IPS-15b (cell line): ENCODE results near the gene RTL10.

ENCODE experiments used
- H3K27me3 ChIP-seq: one replicate; pipeline ENCODE4 v1.6.1; 2013; ENCODE audit warnings: low read length; ENCODE audit not compliant: control insufficient read depth, insufficient read depth
- H3K36me3 ChIP-seq: one replicate; pipeline ENCODE4 v1.6.1; 2013; ENCODE audit warnings: low read length; ENCODE audit not compliant: control insufficient read depth, insufficient read depth
- H3K4me1 ChIP-seq: one replicate; pipeline ENCODE4 v1.6.1; 2013; ENCODE audit warnings: mild to moderate bottlenecking, low read length; ENCODE audit not compliant: control insufficient read depth, insufficient read depth
- H3K4me3 ChIP-seq: one replicate; pipeline ENCODE4 v1.5.1; 2013; ENCODE audit warnings: low read depth, low read length
- H3K9ac ChIP-seq: one replicate; pipeline ENCODE4 v1.6.1; 2013; ENCODE audit warnings: low read depth, mild to moderate bottlenecking, low read length
- H3K9me3 ChIP-seq: one replicate; pipeline ENCODE4 v1.6.1; 2013; ENCODE audit warnings: mild to moderate bottlenecking, low read length; ENCODE audit not compliant: control insufficient read depth, insufficient read depth

Gene RTL10

DNA sequence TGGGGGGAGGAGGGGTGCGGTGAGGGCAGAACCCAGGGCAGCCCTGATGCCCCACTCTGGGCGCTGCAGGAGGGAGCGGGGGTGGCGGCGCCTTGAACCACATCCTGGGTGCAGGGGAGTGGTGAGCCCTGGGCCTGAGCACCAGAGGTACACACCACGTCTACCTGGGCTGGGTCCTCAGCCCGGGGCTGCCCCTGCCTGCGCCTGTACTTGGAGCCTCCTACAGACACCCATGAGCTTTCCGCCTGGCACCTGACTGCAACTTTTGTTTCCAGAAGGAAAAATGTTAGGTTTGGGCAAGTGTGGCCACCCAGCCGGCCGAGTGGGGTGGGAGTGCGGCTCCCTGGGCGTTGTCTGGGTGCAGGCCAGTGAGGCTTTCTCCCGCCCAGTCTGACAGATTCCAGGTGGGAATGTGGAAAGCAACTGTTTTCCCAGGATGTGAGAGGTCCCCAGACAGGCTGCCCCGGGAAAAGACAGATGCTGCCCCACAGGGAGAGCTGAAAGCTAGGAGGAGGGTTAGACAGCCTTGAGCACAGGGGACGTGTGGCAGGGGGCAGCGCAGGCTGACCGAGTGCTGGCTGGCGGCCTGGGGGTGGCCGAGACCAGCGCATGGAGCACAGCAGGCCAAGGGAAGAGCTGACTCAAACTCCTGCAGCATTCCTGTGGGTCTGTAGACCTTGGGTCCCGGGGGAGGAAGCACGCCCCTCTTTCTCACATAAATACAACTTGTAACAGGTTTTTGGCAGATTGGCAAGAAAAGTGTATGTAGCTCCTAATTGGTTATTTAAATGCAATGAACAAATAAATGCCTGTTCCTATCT, 44.1 kb downstream of the RTL10 start:
- Histone ChIP-seq H3K4me3 (no peak overlapping the region), H3K9ac (no peak overlapping the region), H3K36me3 (no peaks in the 10 kb centered on the region), H3K9me3 (no peaks in the 10 kb centered on the region), H3K27me3 (no peaks in the 10 kb centered on the region), H3K4me1 (no peaks in the 10 kb centered on the region)

DNA sequence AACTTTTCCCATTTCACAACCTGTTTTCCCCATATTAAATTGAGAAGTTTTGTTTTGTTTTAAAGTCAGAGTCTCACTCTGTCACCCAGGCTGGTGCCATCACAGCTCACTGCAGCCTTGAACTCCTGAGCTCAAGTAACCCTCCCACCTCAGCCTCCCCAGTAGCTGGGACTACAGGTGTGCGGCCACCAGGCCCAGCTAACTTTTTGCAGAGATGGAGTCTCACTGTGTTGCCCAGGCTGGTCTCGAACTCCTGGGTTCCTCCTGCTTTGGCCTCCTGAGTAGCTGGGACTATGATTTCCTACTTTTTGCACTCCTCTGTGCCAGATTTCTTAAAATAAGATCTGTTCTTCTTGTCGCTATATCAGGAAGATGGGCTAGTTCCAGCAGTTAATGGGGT, 44.9 kb downstream of the RTL10 start:
- Histone ChIP-seq H3K36me3 (no peaks in the 10 kb centered on the region), H3K9ac (no peak overlapping the region), H3K27me3 (no peaks in the 10 kb centered on the region), H3K9me3 (no peaks in the 10 kb centered on the region), H3K4me3 (no peak overlapping the region), H3K4me1 (no peaks in the 10 kb centered on the region)

DNA sequence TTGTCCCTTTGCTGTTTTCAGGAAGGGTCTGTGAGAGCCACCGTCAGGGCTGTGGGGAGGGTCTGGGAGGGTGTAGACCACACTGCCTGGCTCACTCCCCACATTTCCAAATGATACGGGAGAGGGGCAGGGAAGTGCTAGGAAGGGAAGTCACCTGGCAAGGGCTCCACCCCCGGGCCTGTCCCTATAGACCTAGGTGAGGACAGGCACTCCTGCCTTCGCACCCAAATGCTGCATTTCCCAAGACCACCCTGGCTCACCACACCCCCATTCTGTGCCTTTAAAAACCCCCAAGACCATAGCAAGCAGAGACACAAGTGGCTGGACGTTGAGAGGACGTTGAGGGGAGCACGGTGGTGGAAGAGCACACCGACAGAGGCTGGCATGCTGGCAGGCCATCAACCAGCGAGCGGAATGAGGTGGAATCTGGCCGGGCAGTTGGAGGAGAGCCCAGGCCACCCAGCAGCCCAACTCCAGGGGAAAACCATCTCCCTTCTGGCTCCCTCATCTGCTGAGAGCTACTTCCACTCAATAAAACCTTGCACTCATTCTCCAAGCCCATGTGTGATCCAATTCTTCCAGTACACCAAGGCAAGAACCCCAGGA, 45.7 kb downstream of the RTL10 start:
- Histone ChIP-seq H3K9ac (no peak overlapping the region), H3K4me3 (no peak overlapping the region)

DNA sequence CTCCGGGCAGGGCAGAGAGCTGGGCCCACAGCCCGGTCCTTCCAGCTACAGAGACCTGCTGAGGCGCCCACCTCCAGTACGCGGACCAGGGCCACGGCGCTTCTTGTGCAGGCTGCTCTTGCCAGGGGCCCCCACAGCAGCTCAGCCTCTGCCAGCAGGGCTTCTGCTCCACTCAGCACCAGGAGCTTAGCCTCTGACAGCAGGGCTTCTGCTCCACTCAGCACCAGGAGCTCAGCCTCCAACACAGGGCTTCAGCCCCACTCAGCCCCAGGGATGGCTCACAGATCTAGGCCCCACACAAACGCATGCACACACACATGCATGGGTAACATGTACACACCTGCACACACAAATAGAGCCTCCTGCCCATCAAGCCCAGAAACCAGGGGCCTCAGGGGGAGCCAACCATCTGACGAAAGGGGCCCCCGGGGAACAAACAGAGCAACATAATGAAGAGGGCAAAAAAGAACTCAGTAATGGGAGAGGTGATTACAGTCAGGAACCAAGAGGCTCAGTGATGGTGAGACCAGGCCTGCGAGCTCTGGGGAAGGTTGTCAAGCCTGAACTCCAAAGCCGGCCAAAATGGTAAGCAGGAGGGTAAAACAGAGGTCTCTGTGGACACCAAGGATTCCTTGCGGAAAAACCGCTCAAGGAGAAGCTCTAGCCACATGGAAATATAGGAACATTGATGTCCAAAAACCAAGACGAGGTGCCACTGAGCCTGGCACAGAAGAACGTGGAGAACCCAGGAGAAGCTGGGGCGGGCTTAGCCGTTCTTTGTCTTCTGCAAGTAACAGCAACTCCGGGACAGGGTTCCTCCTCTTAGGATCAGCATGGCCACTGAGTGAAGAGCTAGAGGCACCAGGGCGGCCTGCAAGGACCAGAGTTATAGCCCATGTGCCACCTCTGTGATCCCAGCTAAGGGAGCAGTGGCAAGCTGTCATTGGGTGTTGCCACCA, 46.5 kb downstream of the RTL10 start:
- no peaks in the 10 kb centered on the region for H3K4me1 ChIP-seq
- no peaks in the 10 kb centered on the region for H3K36me3 ChIP-seq
- no peaks in the 10 kb centered on the region for H3K27me3 ChIP-seq
- no peak overlapping the region for H3K4me3 ChIP-seq
- no peaks in the 10 kb centered on the region for H3K9me3 ChIP-seq
- no peak overlapping the region for H3K9ac ChIP-seq

More for the DNA sequence above, 45.7 kb downstream of the RTL10 start:
- Histone ChIP-seq H3K9me3 (no peaks in the 10 kb centered on the region), H3K4me1 (no peaks in the 10 kb centered on the region), H3K27me3 (no peaks in the 10 kb centered on the region), H3K36me3 (no peaks in the 10 kb centered on the region)

DNA sequence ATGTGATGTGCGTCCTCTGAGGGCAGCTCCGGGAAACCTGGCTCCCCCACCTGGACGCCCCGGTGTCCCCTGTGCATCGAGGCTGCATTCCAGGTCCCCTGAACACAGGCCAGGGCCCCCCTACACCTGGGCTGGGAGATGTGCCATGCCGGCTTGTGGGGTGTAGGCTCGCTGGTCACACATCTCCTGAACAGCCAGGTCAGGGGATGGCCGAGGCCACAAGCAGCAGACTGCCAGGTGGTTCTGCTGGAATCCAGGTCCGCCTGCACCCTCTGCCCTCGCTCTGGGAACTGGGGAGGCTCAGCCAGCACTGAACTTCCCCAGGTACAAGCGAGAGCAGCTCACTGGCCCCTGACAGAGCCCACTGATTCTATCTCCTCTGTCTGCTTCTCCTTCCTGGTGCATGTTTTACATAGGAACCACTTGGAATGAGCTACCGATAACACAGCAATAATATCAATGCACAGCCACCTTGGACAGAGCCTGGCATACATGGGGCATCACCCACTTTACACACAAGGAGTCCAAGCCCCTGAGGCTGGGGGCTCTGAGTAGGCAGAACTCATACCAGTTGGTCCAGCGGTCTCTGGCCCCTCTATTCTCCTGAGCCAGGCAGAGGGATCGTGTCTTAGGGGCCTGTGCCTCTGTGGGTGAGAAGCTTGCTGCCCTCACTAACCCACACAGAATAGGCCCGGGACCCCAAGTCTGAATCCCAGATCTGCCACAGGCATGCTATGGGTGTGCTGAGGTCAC, 47.3 kb downstream of the RTL10 start:
- Histone ChIP-seq H3K4me3 (no peak overlapping the region), H3K4me1 (no peaks in the 10 kb centered on the region), H3K9ac (no peak overlapping the region), H3K36me3 (no peaks in the 10 kb centered on the region), H3K9me3 (no peaks in the 10 kb centered on the region), H3K27me3 (no peaks in the 10 kb centered on the region)

DNA sequence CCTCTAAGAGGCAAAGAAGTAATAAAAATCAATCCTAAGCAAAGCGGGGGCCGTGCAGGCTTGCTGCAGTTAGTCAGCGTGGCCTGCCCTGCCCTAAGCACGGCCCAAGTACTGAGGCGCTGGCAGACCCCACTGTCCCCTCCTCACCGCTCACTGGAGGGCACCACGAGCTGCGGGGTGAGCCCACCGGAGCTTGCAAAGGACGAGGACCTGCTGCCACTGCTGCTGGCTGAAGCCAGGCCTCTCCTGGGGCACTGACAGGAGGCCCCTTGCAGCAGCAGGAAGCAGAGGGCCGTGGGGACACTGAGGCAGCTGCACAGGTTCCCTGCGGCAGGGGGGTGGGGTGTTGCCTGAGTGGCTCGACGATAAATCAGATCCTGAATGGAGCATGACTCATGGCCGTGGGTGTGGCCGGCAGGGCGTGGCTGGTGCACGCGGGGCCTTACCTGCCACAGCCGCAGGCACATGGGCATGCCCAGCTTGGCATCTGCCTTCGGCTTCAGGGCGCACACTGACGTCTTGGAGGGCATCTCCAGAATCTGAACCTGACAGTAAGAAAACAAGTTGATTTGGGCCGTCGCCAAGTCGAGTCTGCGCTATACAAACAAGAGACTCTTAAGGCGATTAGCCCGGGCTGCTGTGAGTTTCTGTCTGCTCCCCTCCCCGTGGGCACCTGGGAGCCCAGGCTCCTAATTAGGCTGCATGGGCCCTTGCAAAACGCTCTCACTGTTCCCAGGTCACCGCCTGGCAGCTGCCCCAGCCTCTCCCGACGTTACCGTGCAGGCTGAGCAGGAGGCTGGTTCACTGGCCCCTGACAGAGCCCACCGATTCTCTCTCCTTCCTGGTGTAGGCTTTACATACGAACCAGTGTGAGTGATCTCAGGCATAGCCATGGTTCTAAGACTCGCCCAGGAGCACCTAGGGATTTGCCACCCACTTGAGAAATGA, 48.2 kb downstream of the RTL10 start:
- H3K4me3 ChIP-seq: no peak overlapping the region
- H3K27me3 ChIP-seq: no peaks in the 10 kb centered on the region
- no peaks in the 10 kb centered on the region for H3K4me1 ChIP-seq
- H3K9ac ChIP-seq: no peak overlapping the region
- H3K36me3 ChIP-seq: peaks cover 6% of the 10 kb centered on the region
- no peaks in the 10 kb centered on the region for H3K9me3 ChIP-seq

DNA sequence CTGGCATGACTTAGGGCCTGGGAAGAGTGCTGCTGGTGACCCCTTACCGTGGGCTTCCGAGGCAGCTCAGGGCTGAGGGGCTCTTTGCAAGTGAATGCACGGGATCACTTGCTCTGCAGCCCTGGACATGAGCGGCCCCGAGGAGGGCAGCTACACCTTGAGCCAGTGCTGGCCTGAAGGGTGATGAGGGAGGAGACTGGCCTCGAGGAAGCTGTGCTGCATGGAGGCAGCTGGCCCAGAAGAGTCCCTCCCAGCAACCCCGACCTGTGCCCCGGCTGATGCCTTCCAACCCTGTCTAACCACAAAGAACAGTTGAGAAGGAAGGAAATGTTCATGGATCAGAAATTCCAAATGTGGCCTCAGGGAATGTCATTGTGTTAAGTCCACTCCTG, 48.9 kb downstream of the RTL10 start:
- H3K9ac ChIP-seq: no peak overlapping the region
- peaks cover 11% of the 10 kb centered on the region for H3K36me3 ChIP-seq
- H3K4me1 ChIP-seq: no peaks in the 10 kb centered on the region
- no peaks in the 10 kb centered on the region for H3K9me3 ChIP-seq
- H3K4me3 ChIP-seq: no peak overlapping the region
- H3K27me3 ChIP-seq: no peaks in the 10 kb centered on the region
